NCI-H1417 (cell line): ENCODE measurements around the gene SASH3.

Experiments used
- DNase-seq, 3 experiments: peaks; one replicate each; lab custom pipeline; 2025; lab: John Stamatoyannopoulos, UW

The SASH3 gene

GRCh38 chrX:129783291-129783713 lies 3.6 kb downstream of the SASH3 start:
- no peak for DNase-seq

GRCh38 chrX:129784371-129784770 lies 4.6 kb downstream of the SASH3 start:
- DNase-seq = no peak

GRCh38 chrX:129785160-129785947 lies 5.6 kb downstream of the SASH3 start:
- DNase-seq = no peak

GRCh38 chrX:129786210-129786651 lies 6.5 kb downstream of the SASH3 start:
- no peak for DNase-seq

- DNase-seq = no peak
These were observed 7.7 kb downstream of the SASH3 start for GRCh38 chrX:129787336-129788055.

GRCh38 chrX:129788527-129788926 lies 8.8 kb downstream of the SASH3 start:
- no peak for DNase-seq

- DNase-seq = no peak
These were observed 10.4 kb downstream of the SASH3 start for GRCh38 chrX:129790146-129790545.

GRCh38 chrX:129790808-129791207 lies 11.1 kb downstream of the SASH3 start:
- DNase-seq = no peak

- no peak for DNase-seq
These were observed 11.6 kb downstream of the SASH3 start for GRCh38 chrX:129791336-129791735.

- no peak for DNase-seq
These were observed 12.3 kb downstream of the SASH3 start for GRCh38 chrX:129791961-129792570.

- no peak for DNase-seq
These were observed 13.0 kb downstream of the SASH3 start for GRCh38 chrX:129792586-129793291.

GRCh38 chrX:129793604-129794191 lies 13.9 kb downstream of the SASH3 start:
- DNase-seq = no peak

GRCh38 chrX:129795584-129795983 lies 15.8 kb downstream of the SASH3 start:
- DNase-seq = no peak

- DNase-seq = no peak
These were observed 17.6 kb downstream of the SASH3 start for GRCh38 chrX:129797251-129797906.

- DNase-seq = no peak
These were observed 18.7 kb downstream of the SASH3 start for GRCh38 chrX:129798456-129798855.

- no peak for DNase-seq
These were observed 19.1 kb downstream of the SASH3 start for GRCh38 chrX:129798888-129799287.

- DNase-seq = no peak
These were observed 20.4 kb downstream of the SASH3 start for GRCh38 chrX:129800186-129800585.

GRCh38 chrX:129802863-129803262 lies 23.1 kb downstream of the SASH3 start:
- DNase-seq = no peak

GRCh38 chrX:129804806-129805205 lies 25.1 kb downstream of the SASH3 start:
- DNase-seq = no peak

GRCh38 chrX:129808158-129808828 lies 28.5 kb downstream of the SASH3 start:
- DNase-seq = no peak
